Suprapubic skin (tissue), 3 donors: ENCODE data around the gene DNMT3A.

Source experiments
- CTCF ChIP-seq, 2 donors: fragments of 200-600 bp in 1 of 2; fragments of 450-650 bp in 1 of 2; sonication (generic) in 1 of 2; IDR thresholded peaks; one replicate each; pipeline ENCODE4 v1.5.1; 2016 to 2019; ENCODE audit warnings: antibody characterized with exemption in 2 of 2, mild to moderate bottlenecking in 1 of 2, moderate library complexity in 1 of 2
- POLR2A ChIP-seq, 2 donors: fragments of 450-650 bp; IDR thresholded peaks; one replicate each; pipeline ENCODE4 v1.6.1; 2017; ENCODE audit warnings: antibody characterized with exemption in 2 of 2, mild to moderate bottlenecking in 2 of 2, moderate library complexity in 2 of 2

- TF ChIP-seq POLR2A (IDR thresholded peaks at IDR 0.05), result no peak
- TF ChIP-seq CTCF (IDR thresholded peaks at IDR 0.05), result no peak
Observed at GRCh38 chr2:25256488-25256875, 85.2 kb downstream of the DNMT3A start.
